AG20443 (cell line): ENCODE measurements around the gene GEN1.
"Not testable (repeated sequence)": the region's sequence is repeated elsewhere in the genome, so short reads cannot be mapped to it uniquely, and the experiment has no call there.

Experiments used
- DNase-seq: peaks from one replicate; pipeline ENCODE4 v3.0.0; 2012; ENCODE audit warnings: low spot score, mixed read lengths

GEN1 gene

GRCh38 chr2:17823646-17824045, 69.7 kb downstream of the GEN1 start:
- DNase-seq = not testable (repeated sequence)

- DNase-seq = no peak
Observed at GRCh38 chr2:17827316-17827715, 73.4 kb downstream of the GEN1 start.

GRCh38 chr2:17827785-17828184, 73.8 kb downstream of the GEN1 start:
- DNase-seq = no peak

- DNase-seq = peak; percentile 88
Observed at GRCh38 chr2:17830053-17831034, 76.4 kb downstream of the GEN1 start.

GRCh38 chr2:17835516-17835915, 81.6 kb downstream of the GEN1 start:
- DNase-seq = no peak
